BLaER1 (cell line): ENCODE results near the gene CDK14.

Experiments
- H3K27ac ChIP-seq: shearing (Covaris generic); formaldehyde crosslinking; 2 replicates; pipeline ENCODE4 v1.8.1; 2022
- H3K27me3 ChIP-seq: shearing (Covaris generic); formaldehyde crosslinking; 2 replicates; pipeline ENCODE4 v1.8.1; 2022
- H3K36me3 ChIP-seq: shearing (Covaris generic); formaldehyde crosslinking; 2 replicates; pipeline ENCODE4 v1.8.1; 2022
- H3K4me1 ChIP-seq: shearing (Covaris generic); formaldehyde crosslinking; 2 replicates; pipeline ENCODE4 v1.8.1; 2022
- H3K4me2 ChIP-seq: shearing (Covaris generic); formaldehyde crosslinking; 2 replicates; pipeline ENCODE4 v1.8.1; 2022
- H3K4me3 ChIP-seq: shearing (Covaris generic); formaldehyde crosslinking; 2 replicates; pipeline ENCODE4 v1.8.1; 2022
- H3K9ac ChIP-seq: shearing (Covaris generic); formaldehyde crosslinking; 2 replicates; pipeline ENCODE4 v1.8.1; 2022
- H3K9me3 ChIP-seq: shearing (Covaris generic); formaldehyde crosslinking; 2 replicates; pipeline ENCODE4 v1.8.1; 2022
- H4K20me1 ChIP-seq: shearing (Covaris generic); formaldehyde crosslinking; 2 replicates; pipeline ENCODE4 v1.8.1; 2022
- Cebpa-rat ChIP-seq: shearing (Covaris generic); IDR thresholded peaks from 2 replicates; pipeline ENCODE4 v1.8.1; 2022

The CDK14 gene

GRCh38 chr7:90574820-90575187 lies 21.3 kb upstream of the CDK14 start:
- H3K36me3 ChIP-seq, result no peaks in the 10 kb centered on the region
- no peak overlapping the region for H3K9ac ChIP-seq
- H3K4me3 ChIP-seq, result no peak overlapping the region

GRCh38 chr7:90579181-90579688 lies 16.9 kb upstream of the CDK14 start:
- no peaks in the 10 kb centered on the region for H3K4me1 ChIP-seq
- no peaks in the 10 kb centered on the region for H3K9me3 ChIP-seq
- no peaks in the 10 kb centered on the region for H4K20me1 ChIP-seq
- no peaks in the 10 kb centered on the region for H3K27me3 ChIP-seq
- no peak for TF ChIP-seq Cebpa-rat
- no peak overlapping the region for H3K27ac ChIP-seq
- H3K36me3 ChIP-seq, result no peaks in the 10 kb centered on the region
- H3K4me3 ChIP-seq, result no peak overlapping the region
- H3K9ac ChIP-seq, result no peak overlapping the region
- no peak overlapping the region for H3K4me2 ChIP-seq

More at GRCh38 chr7:90574820-90575187, 21.3 kb upstream of the CDK14 start:
- H3K27me3 ChIP-seq, result no peaks in the 10 kb centered on the region
- H3K4me1 ChIP-seq, result peaks cover 12% of the 10 kb centered on the region
- TF ChIP-seq Cebpa-rat, result no peak
- H3K9me3 ChIP-seq, result no peaks in the 10 kb centered on the region
- no peak overlapping the region for H3K27ac ChIP-seq
- no peaks in the 10 kb centered on the region for H4K20me1 ChIP-seq
- no peak overlapping the region for H3K4me2 ChIP-seq

- Histone ChIP-seq H4K20me1 (no peaks in the 10 kb centered on the region), H3K27me3 (no peaks in the 10 kb centered on the region), H3K4me1 (no peaks in the 10 kb centered on the region), H3K36me3 (no peaks in the 10 kb centered on the region), H3K27ac (no peak overlapping the region), H3K9ac (no peak overlapping the region), H3K9me3 (no peaks in the 10 kb centered on the region), H3K4me2 (no peak overlapping the region), H3K4me3 (no peak overlapping the region)
- TF ChIP-seq Cebpa-rat, result no peak
Measured at GRCh38 chr7:90580051-90580450, 16.1 kb upstream of the CDK14 start.

GRCh38 chr7:90582164-90582563 lies 14.0 kb upstream of the CDK14 start:
- no peaks in the 10 kb centered on the region for H3K9me3 ChIP-seq
- no peak overlapping the region for H3K4me2 ChIP-seq
- no peaks in the 10 kb centered on the region for H3K36me3 ChIP-seq
- H4K20me1 ChIP-seq, result no peaks in the 10 kb centered on the region
- no peak for TF ChIP-seq Cebpa-rat
- H3K27me3 ChIP-seq, result no peaks in the 10 kb centered on the region
- H3K27ac ChIP-seq, result no peak overlapping the region
- H3K9ac ChIP-seq, result no peak overlapping the region
- no peak overlapping the region for H3K4me3 ChIP-seq
- H3K4me1 ChIP-seq, result no peaks in the 10 kb centered on the region

GRCh38 chr7:90584378-90584777 lies 11.7 kb upstream of the CDK14 start:
- Histone ChIP-seq H3K27ac (no peak overlapping the region), H3K9ac (no peak overlapping the region), H3K4me1 (no peaks in the 10 kb centered on the region), H4K20me1 (no peaks in the 10 kb centered on the region), H3K36me3 (no peaks in the 10 kb centered on the region), H3K9me3 (0 out of 2 replicates have a peak, but pooled peaks cover 5% of the 10 kb centered on the region), H3K4me2 (no peak overlapping the region), H3K27me3 (no peaks in the 10 kb centered on the region), H3K4me3 (no peak overlapping the region)
- TF ChIP-seq Cebpa-rat, result no peak

GRCh38 chr7:90586091-90586490 lies 10.0 kb upstream of the CDK14 start:
- no peak overlapping the region for H3K9ac ChIP-seq
- H3K36me3 ChIP-seq, result no peaks in the 10 kb centered on the region
- no peaks in the 10 kb centered on the region for H3K27me3 ChIP-seq
- H4K20me1 ChIP-seq, result no peaks in the 10 kb centered on the region
- H3K27ac ChIP-seq, result no peak overlapping the region
- no peaks in the 10 kb centered on the region for H3K4me1 ChIP-seq
- 0 out of 2 replicates have a peak, but pooled peaks cover 7% of the 10 kb centered on the region for H3K9me3 ChIP-seq
- no peak for TF ChIP-seq Cebpa-rat
- no peak overlapping the region for H3K4me3 ChIP-seq
- no peak overlapping the region for H3K4me2 ChIP-seq

- Histone ChIP-seq H3K9me3 (0 out of 2 replicates have a peak, but pooled peaks cover 7% of the 10 kb centered on the region), H3K27me3 (no peaks in the 10 kb centered on the region), H4K20me1 (no peaks in the 10 kb centered on the region), H3K9ac (no peak overlapping the region), H3K4me3 (no peak overlapping the region), H3K36me3 (no peaks in the 10 kb centered on the region), H3K4me2 (no peak overlapping the region), H3K27ac (no peak overlapping the region), H3K4me1 (no peaks in the 10 kb centered on the region)
- TF ChIP-seq Cebpa-rat, result no peak
Measured at GRCh38 chr7:90587766-90588165, 8.4 kb upstream of the CDK14 start.

- H3K9me3 ChIP-seq, result 0 out of 2 replicates have a peak, but pooled peaks cover 7% of the 10 kb centered on the region
- H4K20me1 ChIP-seq, result no peaks in the 10 kb centered on the region
- no peak for TF ChIP-seq Cebpa-rat
- H3K27me3 ChIP-seq, result no peaks in the 10 kb centered on the region
- no peak overlapping the region for H3K9ac ChIP-seq
- H3K4me2 ChIP-seq, result no peak overlapping the region
- no peak overlapping the region for H3K4me3 ChIP-seq
- peaks cover 18% of the 10 kb centered on the region for H3K4me1 ChIP-seq
- H3K36me3 ChIP-seq, result no peaks in the 10 kb centered on the region
- no peak overlapping the region for H3K27ac ChIP-seq
Measured at GRCh38 chr7:90592033-90592432, 4.1 kb upstream of the CDK14 start.

GRCh38 chr7:90593205-90593604 lies 2.9 kb upstream of the CDK14 start:
- peaks cover 25% of the 10 kb centered on the region for H3K4me1 ChIP-seq
- H3K9ac ChIP-seq, result no peak overlapping the region
- no peak overlapping the region for H3K4me3 ChIP-seq
- H4K20me1 ChIP-seq, result no peaks in the 10 kb centered on the region
- no peak for TF ChIP-seq Cebpa-rat
- H3K36me3 ChIP-seq, result no peaks in the 10 kb centered on the region
- H3K27me3 ChIP-seq, result no peaks in the 10 kb centered on the region
- H3K27ac ChIP-seq, result no peak overlapping the region
- H3K9me3 ChIP-seq, result 0 out of 2 replicates have a peak, but pooled peaks cover 7% of the 10 kb centered on the region
- H3K4me2 ChIP-seq, result no peak overlapping the region

- Histone ChIP-seq H3K4me3 (peak overlapping the region; percentile 95), H3K4me2 (peak overlapping the region; percentile 91), H3K9ac (peak overlapping the region; percentile 96), H3K27me3 (no peaks in the 10 kb centered on the region), H3K36me3 (no peaks in the 10 kb centered on the region), H3K4me1 (peaks cover 38% of the 10 kb centered on the region), H3K27ac (peak overlapping the region; percentile 96), H3K9me3 (no peaks in the 10 kb centered on the region), H4K20me1 (no peaks in the 10 kb centered on the region)
- no peak for TF ChIP-seq Cebpa-rat
Measured at GRCh38 chr7:90594751-90595317, 1.3 kb upstream of the CDK14 start.
